GM18858 (cell line): ENCODE results near the gene MTMR8.
A peak's percentile ranks its signal among the peaks of the same experiment; 100 is the strongest.
"Not testable (repeated sequence)": the region's sequence is repeated elsewhere in the genome, so short reads cannot be mapped to it uniquely, and the experiment has no call there.

Experiments used
- ATAC-seq: cut with Tn5 transposase; IDR thresholded peaks from one replicate; pipeline ENCODE4 v1.9.1; 2021; ENCODE audit not compliant: unreplicated experiment

Gene MTMR8

GRCh38 chrX:64394874-64395567 is at the start of gene MTMR8:
Gene MTMR8, minus strand, starts transcription at chrX:64395452. Its CDS starts 89 bp downstream, at chrX:64395363.
- ATAC-seq = peak; percentile 79

GRCh38 chrX:64439551-64439950 is 44.3 kb upstream of the MTMR8 start:
- no peak for ATAC-seq

- ATAC-seq = no peak
These were observed 42.4 kb upstream of the MTMR8 start for GRCh38 chrX:64437665-64438064.

GRCh38 chrX:64437218-64437617 is 42.0 kb upstream of the MTMR8 start:
- ATAC-seq = no peak

GRCh38 chrX:64428371-64428770 is 33.1 kb upstream of the MTMR8 start:
- no peak for ATAC-seq

GRCh38 chrX:64427787-64428186 is 32.5 kb upstream of the MTMR8 start:
- ATAC-seq = peak; percentile 90

GRCh38 chrX:64427281-64427680 is 32.0 kb upstream of the MTMR8 start:
- no peak for ATAC-seq

GRCh38 chrX:64409730-64410129 is 14.5 kb upstream of the MTMR8 start:
- ATAC-seq = not testable (repeated sequence)

- no peak for ATAC-seq
These were observed 2.8 kb upstream of the MTMR8 start for GRCh38 chrX:64398088-64398487.

GRCh38 chrX:64395568-64395929 is 297 bp upstream of the MTMR8 start:
- ATAC-seq = peak; percentile 15

- ATAC-seq = peak; percentile 12
These were observed 986 bp downstream of the MTMR8 start for GRCh38 chrX:64394059-64394873.

- ATAC-seq = no peak
These were observed 5.8 kb downstream of the MTMR8 start for GRCh38 chrX:64389489-64389888.

GRCh38 chrX:64380789-64381188 is 14.5 kb downstream of the MTMR8 start:
- ATAC-seq = not testable (repeated sequence)

GRCh38 chrX:64379924-64380323 is 15.3 kb downstream of the MTMR8 start:
- no peak for ATAC-seq

GRCh38 chrX:64377753-64378152 is 17.5 kb downstream of the MTMR8 start:
- no peak for ATAC-seq

GRCh38 chrX:64352081-64352480 is 43.2 kb downstream of the MTMR8 start:
- no peak for ATAC-seq

GRCh38 chrX:64350521-64350920 is 44.7 kb downstream of the MTMR8 start:
- ATAC-seq = no peak

GRCh38 chrX:64350047-64350446 is 45.2 kb downstream of the MTMR8 start:
- ATAC-seq = no peak

- ATAC-seq = no peak
These were observed 52.4 kb downstream of the MTMR8 start for GRCh38 chrX:64342811-64343210.

GRCh38 chrX:64338296-64338695 is 57.0 kb downstream of the MTMR8 start:
- no peak for ATAC-seq

- no peak for ATAC-seq
These were observed 60.8 kb downstream of the MTMR8 start for GRCh38 chrX:64334467-64334866.

- no peak for ATAC-seq
These were observed 65.0 kb downstream of the MTMR8 start for GRCh38 chrX:64330284-64330683.
